GM18951 (cell line): ENCODE data around the gene TMCO1.
"Not testable (repeated sequence)": the region's sequence is repeated elsewhere in the genome, so short reads cannot be mapped to it uniquely, and the experiment has no call there.

Source experiments
- POLR2A ChIP-seq: IDR thresholded peaks from 4 replicates; pipeline ENCODE4 v1.6.1; 2011; ENCODE audit warnings: mild to moderate bottlenecking; ENCODE audit not compliant: insufficient read length, insufficient read depth; ENCODE audit errors: extremely low read depth
- in situ Hi-C: fragments of 300-500 bp; cut with MboI; formaldehyde crosslinking; loops from one replicate; pipeline ENCODE4 v1.12.0; 2022; ENCODE audit warnings: low sequenced_read_pairs, mixed read lengths, inconsistent platforms; ENCODE audit not compliant: unreplicated experiment

Gene TMCO1

GRCh38 chr1:165726841-165727240 lies 41.8 kb downstream of the TMCO1 start:
- in situ Hi-C loops, result no loop called here

GRCh38 chr1:165726169-165726568 lies 42.5 kb downstream of the TMCO1 start:
- in situ Hi-C loops, result no loop called here
- TF ChIP-seq POLR2A, result no peak

More at GRCh38 chr1:165726841-165727240, 41.8 kb downstream of the TMCO1 start:
- TF ChIP-seq POLR2A, result no peak

- in situ Hi-C loops, result loop anchor here (5.0 kb wide), 1 partner anchor 194 kb away; no protein-coding TSS in a partner anchor
- no peak for TF ChIP-seq POLR2A
Observed at GRCh38 chr1:165717918-165718515, 50.7 kb downstream of the TMCO1 start.

GRCh38 chr1:165716265-165717051 lies 52.2 kb downstream of the TMCO1 start:
- in situ Hi-C loops, result loop anchor here (5.0 kb wide), 1 partner anchor 196 kb away; no protein-coding TSS in a partner anchor

- no peak for TF ChIP-seq POLR2A
- in situ Hi-C loops, result loop anchor here (5.0 kb wide), 1 partner anchor 105 kb away; no protein-coding TSS in a partner anchor
Observed at GRCh38 chr1:165712764-165713163, 55.9 kb downstream of the TMCO1 start.

- no peak for TF ChIP-seq POLR2A
- in situ Hi-C loops, result no loop called here
Observed at GRCh38 chr1:165707984-165708706, 60.5 kb downstream of the TMCO1 start.

GRCh38 chr1:165703648-165704047 lies 65.0 kb downstream of the TMCO1 start:
- no peak for TF ChIP-seq POLR2A
- in situ Hi-C loops, result no loop called here

- in situ Hi-C loops, result not testable (repeated sequence)
Observed at GRCh38 chr1:165701922-165702321, 66.7 kb downstream of the TMCO1 start.

- in situ Hi-C loops, result no loop called here
- no peak for TF ChIP-seq POLR2A
Observed at GRCh38 chr1:165699577-165699976, 69.1 kb downstream of the TMCO1 start.

- TF ChIP-seq POLR2A, result no peak
- in situ Hi-C loops, result no loop called here
Observed at GRCh38 chr1:165698761-165699052, 70.0 kb downstream of the TMCO1 start.

GRCh38 chr1:165697881-165698760 lies 70.5 kb downstream of the TMCO1 start, which contains the start of gene ALDH9A1:
Gene ALDH9A1, minus strand, starts transcription at chr1:165698562. Its CDS starts 4 bp downstream, at chr1:165698558.
- in situ Hi-C loops, result no loop called here
- peak; percentile 96 for TF ChIP-seq POLR2A

GRCh38 chr1:165697491-165697880 lies 71.2 kb downstream of the TMCO1 start:
- no peak for TF ChIP-seq POLR2A
- in situ Hi-C loops, result no loop called here

GRCh38 chr1:165696625-165697100 lies 72.0 kb downstream of the TMCO1 start:
- in situ Hi-C loops, result no loop called here
- no peak for TF ChIP-seq POLR2A

- in situ Hi-C loops, result no loop called here
- TF ChIP-seq POLR2A, result no peak
Observed at GRCh38 chr1:165695031-165695430, 73.6 kb downstream of the TMCO1 start.
